Measurements from ENCODE around the gene DRD3. TPM values are rescaled to one million over a fixed set of nuclear protein-coding genes. Genes with fewer than 3 reads are reported as not detected.
A peak's percentile ranks its signal among the peaks of the same experiment; 100 is the strongest.

DRD3 gene
- polyA plus RNA-seq, 1 experiment = not detected

DNA sequence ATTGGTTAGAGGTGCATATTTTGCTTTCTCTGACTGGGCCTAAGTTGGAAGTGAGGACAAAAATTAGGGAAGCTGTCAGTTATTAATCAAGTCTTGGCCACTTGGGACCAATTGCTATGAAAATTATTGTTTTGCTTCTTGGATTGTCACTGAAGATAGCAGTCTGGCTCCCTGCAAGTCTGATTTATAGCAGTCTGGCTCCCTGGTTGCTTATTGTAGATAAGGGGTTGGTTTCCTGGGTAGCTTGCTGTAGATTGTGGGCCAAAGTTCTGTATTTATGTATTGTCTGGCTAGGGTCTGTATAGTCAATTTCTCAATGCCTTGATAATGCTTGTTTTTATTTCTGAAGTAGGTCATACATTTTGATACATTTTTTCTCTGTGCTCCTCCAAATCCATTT is 13.3 kb upstream of the DRD3 start:
- ChIA-PET CTCF (no interaction called here), POLR2A (no interaction called here)
- no peak overlapping the region for H3K27ac ChIP-seq (ENCODE audit: low read depth, low read length)
- no peak overlapping the region for H3K4me3 ChIP-seq (ENCODE audit: low read depth, low read length)
- H3K9me3 ChIP-seq (ENCODE audit: control insufficient read depth, insufficient read depth, low read length) = no peaks in the 10 kb centered on the region
- TF ChIP-seq, protein P1, sequence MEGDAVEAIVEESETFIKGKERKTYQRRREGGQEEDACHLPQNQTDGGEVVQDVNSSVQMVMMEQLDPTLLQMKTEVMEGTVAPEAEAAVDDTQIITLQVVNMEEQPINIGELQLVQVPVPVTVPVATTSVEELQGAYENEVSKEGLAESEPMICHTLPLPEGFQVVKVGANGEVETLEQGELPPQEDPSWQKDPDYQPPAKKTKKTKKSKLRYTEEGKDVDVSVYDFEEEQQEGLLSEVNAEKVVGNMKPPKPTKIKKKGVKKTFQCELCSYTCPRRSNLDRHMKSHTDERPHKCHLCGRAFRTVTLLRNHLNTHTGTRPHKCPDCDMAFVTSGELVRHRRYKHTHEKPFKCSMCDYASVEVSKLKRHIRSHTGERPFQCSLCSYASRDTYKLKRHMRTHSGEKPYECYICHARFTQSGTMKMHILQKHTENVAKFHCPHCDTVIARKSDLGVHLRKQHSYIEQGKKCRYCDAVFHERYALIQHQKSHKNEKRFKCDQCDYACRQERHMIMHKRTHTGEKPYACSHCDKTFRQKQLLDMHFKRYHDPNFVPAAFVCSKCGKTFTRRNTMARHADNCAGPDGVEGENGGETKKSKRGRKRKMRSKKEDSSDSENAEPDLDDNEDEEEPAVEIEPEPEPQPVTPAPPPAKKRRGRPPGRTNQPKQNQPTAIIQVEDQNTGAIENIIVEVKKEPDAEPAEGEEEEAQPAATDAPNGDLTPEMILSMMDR (IDR thresholded peaks at IDR 0.05; ENCODE audit: low read depth, low read length) = no peak
- H3K27me3 ChIP-seq (ENCODE audit: control insufficient read depth, insufficient read depth, low read length) = peaks cover 4% of the 10 kb centered on the region
- DNase-seq (ENCODE audit: low read depth, low spot score) = no peak

DNA sequence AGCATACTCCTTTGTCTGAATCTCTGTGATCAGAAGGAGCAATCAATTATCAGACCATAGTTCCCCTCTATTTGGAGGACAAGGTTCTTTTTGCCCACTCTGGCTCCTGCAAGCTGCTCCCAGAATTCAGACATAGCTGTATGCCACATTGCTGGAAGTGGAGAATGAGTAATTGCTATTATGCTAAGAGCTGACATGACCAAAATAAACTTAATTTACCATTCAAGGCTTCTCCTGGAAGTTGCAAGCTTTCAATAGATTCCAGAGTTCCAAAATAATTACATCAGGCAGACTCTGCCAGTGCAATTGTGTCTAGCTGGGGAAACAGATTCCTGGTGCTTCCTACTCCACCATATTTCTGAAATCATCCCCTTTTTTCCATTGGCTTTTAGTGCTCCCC is 7.6 kb upstream of the DRD3 start:
- H3K9me3 ChIP-seq (ENCODE audit: control insufficient read depth, insufficient read depth, low read length) = no peaks in the 10 kb centered on the region
- no peak overlapping the region for H3K4me3 ChIP-seq (ENCODE audit: low read depth, low read length)
- DNase-seq (ENCODE audit: low read depth, low spot score) = no peak
- ChIA-PET CTCF (no interaction called here), POLR2A (no interaction called here)
- H3K27me3 ChIP-seq (ENCODE audit: control insufficient read depth, insufficient read depth, low read length) = peaks cover 2% of the 10 kb centered on the region
- TF ChIP-seq, protein P1 (IDR thresholded peaks at IDR 0.05; ENCODE audit: low read depth, low read length) = no peak
- no peak overlapping the region for H3K27ac ChIP-seq (ENCODE audit: low read depth, low read length)

DNA sequence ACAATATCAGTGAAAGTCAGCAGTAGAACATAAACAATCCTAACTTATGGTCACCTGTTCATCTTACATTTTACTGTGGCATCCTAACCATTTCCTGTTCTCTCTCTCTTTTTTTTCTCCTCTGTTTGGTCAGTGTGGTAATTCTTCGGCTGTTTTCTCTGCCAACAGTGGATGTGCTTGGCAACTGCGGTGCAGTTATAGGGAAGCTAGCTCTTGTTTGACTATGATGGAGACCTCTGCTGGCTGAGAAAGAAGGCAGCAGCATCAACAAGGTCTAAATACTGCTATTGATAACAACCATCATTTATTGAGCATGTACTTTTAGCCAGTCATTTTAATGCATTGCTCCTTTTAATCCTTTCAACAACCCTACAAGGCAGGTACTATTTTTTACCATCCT is 723 bp upstream of the DRD3 start:
- TF ChIP-seq, protein P1 (IDR thresholded peaks at IDR 0.05; ENCODE audit: low read depth, low read length) = peak; percentile 44
- DNase-seq (ENCODE audit: low read depth, low spot score) = peak; percentile 2
- CTCF ChIA-PET = interaction anchor here (0.9 to 1.4 kb wide), 5 partner anchors 13 to 335 kb away, joined by 3 to 8 read pairs (median 3); no protein-coding TSS in a partner anchor
- no peak overlapping the region for H3K27ac ChIP-seq (ENCODE audit: low read depth, low read length)
- POLR2A ChIA-PET = no interaction called here
- no peak overlapping the region for H3K4me3 ChIP-seq (ENCODE audit: low read depth, low read length)
- no peaks in the 10 kb centered on the region for H3K27me3 ChIP-seq (ENCODE audit: control insufficient read depth, insufficient read depth, low read length)
- H3K9me3 ChIP-seq (ENCODE audit: control insufficient read depth, insufficient read depth, low read length) = no peaks in the 10 kb centered on the region

DNA sequence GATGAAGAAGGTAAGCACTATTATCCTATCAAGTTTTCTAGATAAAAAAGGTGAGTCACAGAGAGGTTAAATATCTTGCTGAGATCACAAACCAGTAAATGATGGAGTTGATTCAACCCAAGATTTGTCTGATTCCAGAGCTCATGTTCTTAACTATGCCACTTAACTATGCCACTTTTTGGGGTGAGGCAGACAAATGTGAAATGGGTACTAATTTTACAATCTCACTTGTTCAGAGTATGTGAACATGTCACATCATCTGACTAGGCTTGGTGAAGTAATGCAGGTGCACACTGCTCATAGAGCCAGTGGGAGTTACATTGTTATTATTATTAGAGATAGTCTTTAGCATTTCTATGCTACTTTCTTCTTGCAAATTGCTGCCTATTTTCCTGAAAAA is 2.0 kb downstream of the DRD3 start:
- DNase-seq (ENCODE audit: low read depth, low spot score) = no peak
- H3K27me3 ChIP-seq (ENCODE audit: control insufficient read depth, insufficient read depth, low read length) = no peaks in the 10 kb centered on the region
- ChIA-PET POLR2A (no interaction called here), CTCF (interaction anchor here (1.1 kb wide), 1 partner anchor 332 kb away, joined by 3 read pairs; no protein-coding TSS in a partner anchor)
- H3K4me3 ChIP-seq (ENCODE audit: low read depth, low read length) = no peak overlapping the region
- H3K9me3 ChIP-seq (ENCODE audit: control insufficient read depth, insufficient read depth, low read length) = no peaks in the 10 kb centered on the region
- TF ChIP-seq, protein P1 (IDR thresholded peaks at IDR 0.05; ENCODE audit: low read depth, low read length) = no peak
- no peak overlapping the region for H3K27ac ChIP-seq (ENCODE audit: low read depth, low read length)

DNA sequence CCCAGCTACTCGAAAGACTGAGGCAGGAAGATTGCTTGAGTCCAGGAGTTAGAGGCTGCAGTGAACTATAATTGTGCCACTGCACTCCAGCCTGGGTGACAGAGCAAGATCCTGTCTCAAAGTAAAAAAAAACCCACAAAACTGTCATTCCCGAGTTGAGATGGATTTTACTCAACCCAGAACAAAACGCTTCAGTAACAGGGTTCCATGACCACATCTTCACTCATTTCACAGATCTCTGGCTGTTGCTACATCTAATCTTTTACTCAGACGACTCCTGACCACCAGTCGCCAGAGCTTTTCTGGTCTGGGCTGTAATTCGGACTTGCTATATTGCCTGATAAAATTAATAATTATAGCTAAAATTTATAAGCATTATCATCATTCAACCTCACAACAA is 2.4 kb downstream of the DRD3 start:
- POLR2A ChIA-PET = no interaction called here
- Histone ChIP-seq H3K4me3 (ENCODE audit: low read depth, low read length) (no peak overlapping the region), H3K27ac (ENCODE audit: low read depth, low read length) (no peak overlapping the region), H3K9me3 (ENCODE audit: control insufficient read depth, insufficient read depth, low read length) (no peaks in the 10 kb centered on the region), H3K27me3 (ENCODE audit: control insufficient read depth, insufficient read depth, low read length) (no peaks in the 10 kb centered on the region)
- TF ChIP-seq, protein P1 (IDR thresholded peaks at IDR 0.05; ENCODE audit: low read depth, low read length) = no peak
- no peak for DNase-seq (ENCODE audit: low read depth, low spot score)
- CTCF ChIA-PET = interaction anchor here (1.1 kb wide), 1 partner anchor 331 kb away, joined by 3 read pairs; no protein-coding TSS in a partner anchor
